Prostate gland (tissue), 2 donors: ENCODE data around the gene SPINK14.

Experiments used
- POLR2A ChIP-seq: fragments of 450-650 bp; IDR thresholded peaks from one replicate; pipeline ENCODE4 v1.6.1; 2016; ENCODE audit warnings: antibody characterized with exemption, mild to moderate bottlenecking
- POLR2AphosphoS5 ChIP-seq: sonication (generic); formaldehyde crosslinking; IDR thresholded peaks from one replicate; pipeline ENCODE4 v1.6.1; 2017; ENCODE audit warnings: antibody characterized with exemption
- TF ChIP-seq, protein P1 (sequence below), 4 experiments: fragments of 200-600 bp in 2 of 4; fragments of 450-650 bp in 2 of 4; sonication (generic) in 2 of 4; IDR thresholded peaks; 1 replicate in 3 of 4; 2 replicates in 1 of 4; pipeline ENCODE4 v1.5.1; 2016 to 2019; ENCODE audit warnings: antibody characterized with exemption in 4 of 4, mild to moderate bottlenecking in 2 of 4, moderate library complexity in 2 of 4

DNA sequence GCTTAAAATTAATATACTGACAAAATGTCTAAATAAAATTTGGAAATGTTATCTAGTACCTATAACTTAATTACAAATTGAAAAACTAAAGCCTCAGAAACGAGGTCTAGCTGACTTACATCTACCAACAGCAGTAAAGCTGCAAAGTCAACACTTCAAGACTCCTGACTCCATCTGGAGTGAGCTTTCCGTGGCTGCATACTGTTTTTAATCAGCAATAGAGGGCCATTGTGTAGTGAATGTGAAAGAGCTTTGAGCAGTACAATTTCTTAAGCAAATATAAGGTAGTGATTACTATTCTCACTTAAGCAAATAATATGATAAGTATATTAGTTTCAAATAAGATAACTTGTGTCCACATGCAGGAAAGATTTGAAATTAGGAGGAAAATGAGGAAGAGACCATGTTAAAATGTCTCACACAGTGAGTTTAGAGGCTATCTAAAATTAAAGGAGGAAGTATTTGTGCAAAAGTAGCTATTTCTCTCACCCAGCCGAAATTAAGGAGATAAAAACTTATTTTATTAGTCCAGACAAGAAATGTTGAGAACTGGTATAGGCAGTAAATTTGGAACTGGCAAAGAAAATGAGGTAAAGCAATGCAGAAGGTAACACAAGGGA lies 40.9 kb downstream of the SPINK14 start:
- TF ChIP-seq, protein P1, sequence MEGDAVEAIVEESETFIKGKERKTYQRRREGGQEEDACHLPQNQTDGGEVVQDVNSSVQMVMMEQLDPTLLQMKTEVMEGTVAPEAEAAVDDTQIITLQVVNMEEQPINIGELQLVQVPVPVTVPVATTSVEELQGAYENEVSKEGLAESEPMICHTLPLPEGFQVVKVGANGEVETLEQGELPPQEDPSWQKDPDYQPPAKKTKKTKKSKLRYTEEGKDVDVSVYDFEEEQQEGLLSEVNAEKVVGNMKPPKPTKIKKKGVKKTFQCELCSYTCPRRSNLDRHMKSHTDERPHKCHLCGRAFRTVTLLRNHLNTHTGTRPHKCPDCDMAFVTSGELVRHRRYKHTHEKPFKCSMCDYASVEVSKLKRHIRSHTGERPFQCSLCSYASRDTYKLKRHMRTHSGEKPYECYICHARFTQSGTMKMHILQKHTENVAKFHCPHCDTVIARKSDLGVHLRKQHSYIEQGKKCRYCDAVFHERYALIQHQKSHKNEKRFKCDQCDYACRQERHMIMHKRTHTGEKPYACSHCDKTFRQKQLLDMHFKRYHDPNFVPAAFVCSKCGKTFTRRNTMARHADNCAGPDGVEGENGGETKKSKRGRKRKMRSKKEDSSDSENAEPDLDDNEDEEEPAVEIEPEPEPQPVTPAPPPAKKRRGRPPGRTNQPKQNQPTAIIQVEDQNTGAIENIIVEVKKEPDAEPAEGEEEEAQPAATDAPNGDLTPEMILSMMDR (IDR thresholded peaks at IDR 0.05) = no peak
- TF ChIP-seq POLR2A = no peak
- TF ChIP-seq POLR2AphosphoS5 = no peak
